Sigmoid colon (tissue), 7 donors: ENCODE measurements around the gene MANBA. TPM values are rescaled to one million over a fixed set of nuclear protein-coding genes. Genes with fewer than 3 reads are reported as not detected.

Experiments
- DNase-seq: peaks from one replicate; pipeline ENCODE4 v3.0.0-alpha.2; 2019
- H3K27ac ChIP-seq, 4 donors: fragments of 200-600 bp; sonication (generic); one replicate each; pipeline ENCODE4 v1.5.1; 2016 to 2019; ENCODE audit warnings: mild to moderate bottlenecking in 1 of 4
- H3K27me3 ChIP-seq, 3 donors: fragments of 200-600 bp; sonication (generic); one replicate each; pipeline ENCODE4 v1.5.1; 2019; ENCODE audit warnings: mild to moderate bottlenecking in 1 of 3
- H3K36me3 ChIP-seq, 4 donors: fragments of 200-600 bp; sonication (generic); one replicate each; pipeline ENCODE4 v1.5.1; 2016 to 2019
- H3K4me1 ChIP-seq, 4 donors: fragments of 200-600 bp; sonication (generic); one replicate each; pipeline ENCODE4 v1.5.1; 2017 to 2019
- H3K4me3 ChIP-seq, 4 donors: fragments of 200-600 bp; sonication (generic); one replicate each; pipeline ENCODE4 v1.5.1; 2017 to 2019; ENCODE audit warnings: mild to moderate bottlenecking in 2 of 4, moderate library complexity in 1 of 4
- H3K9me3 ChIP-seq, 4 donors: fragments of 200-600 bp in 3 of 4; sonication (generic) in 3 of 4; one replicate each; pipeline versions ENCODE4 v1.5.1 to v1.6.1; 2013 to 2019
- CTCF ChIP-seq, 4 experiments: fragments of 450-650 bp in 3 of 4; fragments of 200-600 bp in 1 of 4; IDR thresholded peaks; one replicate each; pipeline ENCODE4 v1.5.1; 2016 to 2019; ENCODE audit warnings: antibody characterized with exemption in 4 of 4, mild to moderate bottlenecking in 3 of 4, moderate library complexity in 2 of 4
- EP300 ChIP-seq, 4 donors: sonication (generic); formaldehyde crosslinking; IDR thresholded peaks; one replicate each; pipeline ENCODE4 v1.6.1; 2017; ENCODE audit warnings: antibody characterized with exemption in 4 of 4
- POLR2A ChIP-seq, 2 donors: fragments of 450-650 bp; IDR thresholded peaks; one replicate each; pipeline ENCODE4 v1.6.1; 2016; ENCODE audit warnings: antibody characterized with exemption in 2 of 2, mild to moderate bottlenecking in 2 of 2, moderate library complexity in 2 of 2
- POLR2AphosphoS5 ChIP-seq, 4 donors: sonication (generic); formaldehyde crosslinking; IDR thresholded peaks; one replicate each; pipeline ENCODE4 v1.6.1; 2017; ENCODE audit warnings: antibody characterized with exemption in 4 of 4
- WGBS, 2 donors: extraction: QIAGEN DNeasy Blood & Tissue Kit; methylation state at CpG; one replicate each; pipeline ENCODE4 v1.1.7; 2013; 5-methylcytosine and 5-hydroxymethylcytosine counted together
- intact Hi-C: fragments of 100-400 bp; cut with DNase I; formaldehyde crosslinking; loops from one replicate; pipeline ENCODE4 v1.15.1; 2023
- polyA plus RNA-seq, 3 donors: library from polyadenylated mRNA; stranded (reverse); fragments of 200-250 nt; gene quantifications; one replicate each; pipeline ENCODE4 v1.2.3, GENCODE V29; 2013
- total RNA-seq, 4 donors: library from RNA; depleted of rRNA; stranded (reverse); fragments of >200 nt; gene quantifications; one replicate each; pipeline ENCODE4 v1.1.0, GENCODE V29; 2016
- donor health status: healthy with polysubstance abuse.
- donor health status: Bipolar disorder and iron deficiency.
- donor health status: healthy.

Gene MANBA
- total and polyA plus RNA-seq, 7 donors = 8.4 to 47.4 (median 25.3) TPM

GRCh38 chr4:102637391-102637790 lies 123.4 kb downstream of the MANBA start:
- Histone ChIP-seq H3K27ac (no peak overlapping the region), H3K4me1 (no peaks in the 10 kb centered on the region), H3K27me3 (no peaks in the 10 kb centered on the region), H3K4me3 (no peak overlapping the region), H3K9me3 (no peaks in the 10 kb centered on the region), H3K36me3 (peaks cover 6 to 46% (median 12%) of the 10 kb centered on the region in 4 donors)
- intact Hi-C loops = no loop called here
- WGBS, 2 donors = 82 to 89% methylated on average over 3 of the region's 3 CpGs
- DNase-seq = no peak
- no peak for TF ChIP-seq CTCF (IDR thresholded peaks at IDR 0.05)
- TF ChIP-seq POLR2AphosphoS5 (IDR thresholded peaks at IDR 0.05) = no peak
- TF ChIP-seq POLR2A (IDR thresholded peaks at IDR 0.05) = no peak
- no peak for TF ChIP-seq EP300 (IDR thresholded peaks at IDR 0.05)

GRCh38 chr4:102633100-102633499 lies 127.7 kb downstream of the MANBA start:
- intact Hi-C loops = no loop called here

GRCh38 chr4:102632241-102633065 lies 128.3 kb downstream of the MANBA start:
- Histone ChIP-seq H3K27ac (no peak overlapping the region), H3K9me3 (no peaks in the 10 kb centered on the region), H3K4me1 (no peaks in the 10 kb centered on the region), H3K36me3 (peaks cover under 1 to 41% (median 8%) of the 10 kb centered on the region in 4 donors), H3K27me3 (no peaks in the 10 kb centered on the region), H3K4me3 (no peak overlapping the region)
- TF ChIP-seq POLR2A (IDR thresholded peaks at IDR 0.05) (no peak), POLR2AphosphoS5 (IDR thresholded peaks at IDR 0.05) (no peak), CTCF (IDR thresholded peaks at IDR 0.05) (no peak), EP300 (IDR thresholded peaks at IDR 0.05) (no peak)
- WGBS, 2 donors = 61 to 62% methylated on average over 6 of the region's 6 CpGs
- intact Hi-C loops = no loop called here
- no peak for DNase-seq

More at GRCh38 chr4:102633100-102633499, 127.7 kb downstream of the MANBA start:
- Histone ChIP-seq H3K9me3 (no peaks in the 10 kb centered on the region), H3K4me3 (no peak overlapping the region), H3K36me3 (peaks cover 6 to 41% (median 8%) of the 10 kb centered on the region in 4 donors), H3K4me1 (no peaks in the 10 kb centered on the region), H3K27ac (no peak overlapping the region), H3K27me3 (no peaks in the 10 kb centered on the region)
- TF ChIP-seq EP300 (IDR thresholded peaks at IDR 0.05) (no peak), CTCF (IDR thresholded peaks at IDR 0.05) (no peak), POLR2AphosphoS5 (IDR thresholded peaks at IDR 0.05) (no peak), POLR2A (IDR thresholded peaks at IDR 0.05) (no peak)
- WGBS, 2 donors = 79 to 80% methylated on average over 6 of the region's 6 CpGs
- DNase-seq = no peak

GRCh38 chr4:102631616-102632015 lies 129.2 kb downstream of the MANBA start:
- H3K36me3 ChIP-seq = peaks cover 0 to 41% (median 8%) of the 10 kb centered on the region in 4 donors
- no peaks in the 10 kb centered on the region for H3K27me3 ChIP-seq
- H3K27ac ChIP-seq = no peak overlapping the region
- no peak for DNase-seq
- TF ChIP-seq EP300 (IDR thresholded peaks at IDR 0.05) (no peak), POLR2A (IDR thresholded peaks at IDR 0.05) (no peak), POLR2AphosphoS5 (IDR thresholded peaks at IDR 0.05) (no peak), CTCF (IDR thresholded peaks at IDR 0.05) (no peak)
- WGBS, 2 donors = 81 to 82% methylated on average over 7 of the region's 7 CpGs
- intact Hi-C loops = no loop called here
- H3K4me3 ChIP-seq = no peak overlapping the region
- H3K9me3 ChIP-seq = no peaks in the 10 kb centered on the region
- H3K4me1 ChIP-seq = no peaks in the 10 kb centered on the region
